ENCODE measurements around the gene LBP. TPM values are rescaled to one million over a fixed set of nuclear protein-coding genes. Genes with fewer than 3 reads are reported as not detected.
"Not testable (repeated sequence)": the region's sequence is repeated elsewhere in the genome, so short reads cannot be mapped to it uniquely, and the experiment has no call there.

The LBP gene
- total RNA-seq, 2 donors from 2014 or later: 0.54 to 1.7 TPM

- no peaks in the 10 kb centered on the region for H3K36me3 ChIP-seq
- ATAC-seq (ENCODE audit: insufficient number of reproducible peaks, low FRiP score, low read depth) (no peak), DNase-seq (ENCODE audit: low spot score) (no peak)
- no peaks in the 10 kb centered on the region for H3K27me3 ChIP-seq (replicated peaks; ENCODE audit: insufficient read depth)
- peaks cover 4% of the 10 kb centered on the region for H3K9me3 ChIP-seq
- H3K27ac ChIP-seq: no peak overlapping the region
- TF ChIP-seq CTCF (IDR thresholded peaks at IDR 0.05): no peak
- no peaks in the 10 kb centered on the region for H3K4me1 ChIP-seq (ENCODE audit: control insufficient read depth in 1 of 2, low read depth in 2 of 2)
- no peak overlapping the region for H3K4me3 ChIP-seq
These were observed 12.3 kb upstream of the LBP start for GRCh38 chr20:38334016-38334415.

- TF ChIP-seq CTCF (IDR thresholded peaks at IDR 0.05): no peak
- Histone ChIP-seq H3K4me1 (ENCODE audit: control insufficient read depth in 1 of 2, low read depth in 2 of 2) (peaks cover 0 to 6% of the 10 kb centered on the region in 2 donors), H3K9me3 (peaks cover 4% of the 10 kb centered on the region), H3K36me3 (no peaks in the 10 kb centered on the region), H3K4me3 (no peak overlapping the region), H3K27me3 (replicated peaks; ENCODE audit: insufficient read depth) (no peaks in the 10 kb centered on the region), H3K27ac (no peak overlapping the region)
- no peak for ATAC-seq (ENCODE audit: insufficient number of reproducible peaks, low FRiP score, low read depth)
- DNase-seq (ENCODE audit: low spot score): no peak
These were observed 9.6 kb upstream of the LBP start for GRCh38 chr20:38336726-38337125.

GRCh38 chr20:38337561-38338140 lies 8.6 kb upstream of the LBP start:
- TF ChIP-seq CTCF (IDR thresholded peaks at IDR 0.05): peak; percentile 19
- Histone ChIP-seq H3K4me1 (ENCODE audit: control insufficient read depth in 1 of 2, low read depth in 2 of 2) (peaks cover 0 to 6% of the 10 kb centered on the region in 2 donors), H3K36me3 (no peaks in the 10 kb centered on the region), H3K4me3 (no peak overlapping the region), H3K9me3 (peaks cover 4% of the 10 kb centered on the region), H3K27me3 (replicated peaks; ENCODE audit: insufficient read depth) (no peaks in the 10 kb centered on the region), H3K27ac (no peak overlapping the region)
- no peak for DNase-seq (ENCODE audit: low spot score)
- no peak for ATAC-seq (ENCODE audit: insufficient number of reproducible peaks, low FRiP score, low read depth)

GRCh38 chr20:38338849-38339520 lies 7.3 kb upstream of the LBP start:
- no peaks in the 10 kb centered on the region for H3K36me3 ChIP-seq
- H3K9me3 ChIP-seq: peaks cover 4% of the 10 kb centered on the region
- ATAC-seq (ENCODE audit: insufficient number of reproducible peaks, low FRiP score, low read depth): no peak
- H3K27ac ChIP-seq: no peak overlapping the region
- H3K4me3 ChIP-seq: no peak overlapping the region
- DNase-seq (ENCODE audit: low spot score): no peak
- peaks cover 0 to 6% of the 10 kb centered on the region in 2 donors for H3K4me1 ChIP-seq (ENCODE audit: control insufficient read depth in 1 of 2, low read depth in 2 of 2)
- H3K27me3 ChIP-seq (replicated peaks; ENCODE audit: insufficient read depth): no peaks in the 10 kb centered on the region
- no peak for TF ChIP-seq CTCF (IDR thresholded peaks at IDR 0.05)

- DNase-seq (ENCODE audit: low spot score); ATAC-seq (ENCODE audit: insufficient number of reproducible peaks, low FRiP score, low read depth); H3K36me3 ChIP-seq; H3K4me3 ChIP-seq; H3K9me3 ChIP-seq; H3K27ac ChIP-seq; H3K27me3 ChIP-seq (replicated peaks; ENCODE audit: insufficient read depth); H3K4me1 ChIP-seq (ENCODE audit: control insufficient read depth in 1 of 2, low read depth in 2 of 2): not testable (repeated sequence)
These were observed 6.8 kb upstream of the LBP start for GRCh38 chr20:38339521-38339896.
